HUDEP-2 (cell line): Measurements from ENCODE around the gene NMUR1.
"Not testable (repeated sequence)": the region's sequence is repeated elsewhere in the genome, so short reads cannot be mapped to it uniquely, and the experiment has no call there.

Source experiments
- DNase-seq, 76 experiments: peaks; one replicate each; lab custom pipeline; 2025; ENCODE audit not compliant: unreplicated experiment in 76 of 76; lab: John Stamatoyannopoulos, UW

NMUR1 gene

GRCh38 chr2:231530099-231531011 is at the start of gene NMUR1:
Gene NMUR1, minus strand, starts transcription at chr2:231530445. Its CDS starts 84 bp downstream, at chr2:231530361.
- peak in 39 of 76 experiments; percentile 4 to 65 (median 24) for DNase-seq

- no peak for DNase-seq
Measured at GRCh38 chr2:231579560-231579959, 49.3 kb upstream of the NMUR1 start.

GRCh38 chr2:231578655-231579054 is 48.4 kb upstream of the NMUR1 start:
- DNase-seq, result not testable (repeated sequence)

- DNase-seq, result no peak
Measured at GRCh38 chr2:231576465-231576864, 46.2 kb upstream of the NMUR1 start.

- DNase-seq, result no peak
Measured at GRCh38 chr2:231575612-231576256, 45.5 kb upstream of the NMUR1 start.

GRCh38 chr2:231573698-231574421 is 43.6 kb upstream of the NMUR1 start:
- no peak for DNase-seq

GRCh38 chr2:231573096-231573495 is 42.9 kb upstream of the NMUR1 start:
- DNase-seq, result no peak

- DNase-seq, result no peak
Measured at GRCh38 chr2:231571661-231572191, 41.5 kb upstream of the NMUR1 start.

GRCh38 chr2:231570915-231571314 is 40.7 kb upstream of the NMUR1 start:
- DNase-seq, result peak in 52 of 76 experiments; percentile 1 to 75 (median 26)

- DNase-seq, result no peak
Measured at GRCh38 chr2:231568785-231569435, 38.7 kb upstream of the NMUR1 start.

GRCh38 chr2:231568098-231568784 is 38.0 kb upstream of the NMUR1 start:
- DNase-seq, result no peak

GRCh38 chr2:231567159-231567558 is 36.9 kb upstream of the NMUR1 start:
- DNase-seq, result no peak

- DNase-seq, result no peak
Measured at GRCh38 chr2:231565887-231566594, 35.8 kb upstream of the NMUR1 start.

- peak in 64 of 76 experiments; percentile 2 to 81 (median 52) for DNase-seq
Measured at GRCh38 chr2:231563378-231563961, 33.2 kb upstream of the NMUR1 start.

- peak in 51 of 76 experiments; percentile 6 to 70 (median 38) for DNase-seq
Measured at GRCh38 chr2:231557571-231558217, 27.4 kb upstream of the NMUR1 start.

GRCh38 chr2:231556981-231557380 is 26.7 kb upstream of the NMUR1 start:
- DNase-seq, result no peak

- not testable (repeated sequence) for DNase-seq
Measured at GRCh38 chr2:231556496-231556895, 26.3 kb upstream of the NMUR1 start.
